IMR-90 (cell line): Measurements from ENCODE around the gene ZNF785. TPM values are rescaled to one million over a fixed set of nuclear protein-coding genes. Genes with fewer than 3 reads are reported as not detected.
A peak's percentile ranks its signal among the peaks of the same experiment; 100 is the strongest.

Source experiments
- ATAC-seq: fragments of 200-7000 bp; cut with Tn5 transposase; 2 replicates; pipeline ENCODE4 v1.9.1; 2020; ENCODE audit warnings: low read depth, mild to moderate bottlenecking, moderate library complexity
- BruUV-seq: library from RNA; stranded (reverse); fragments of 400-500 nt; replicated peaks from 2 replicates; lab custom pipeline; 2021; lab: Mats Ljungman, UMichigan
- CTCF ChIA-PET: fragments of 300-600 bp; formaldehyde crosslinking; extraction: SDS; loops from one replicate; lab custom pipeline; 2021; ENCODE audit warnings: antibody characterized with exemption; lab: Yijun Ruan, JAX
- POLR2A ChIA-PET: fragments of 300-600 bp; sonication (Branson Sonifier 250); formaldehyde crosslinking; loops from one replicate; lab custom pipeline; 2022; ENCODE audit warnings: antibody characterized with exemption; ENCODE audit not compliant: unreplicated experiment; lab: Charles Lee
- DNase-seq: peaks from one replicate; pipeline ENCODE4 v3.0.0; 2013
- H2AFZ ChIP-seq: replicated peaks from 2 replicates; pipeline ENCODE3; 2013; ENCODE audit warnings: low read length, mild to moderate bottlenecking; ENCODE audit not compliant: poor library complexity
- H2AK5ac ChIP-seq: 2 replicates; pipeline ENCODE4 v1.6.1; 2013; ENCODE audit warnings: low read depth, low read length, inconsistent platforms
- H2AK9ac ChIP-seq: replicated peaks from 2 replicates; pipeline ENCODE3; 2013; ENCODE audit warnings: mild to moderate bottlenecking, low read depth, low read length, moderate library complexity; ENCODE audit not compliant: poor library complexity
- H2BK120ac ChIP-seq: 2 replicates; pipeline ENCODE4 v1.6.1; 2013; ENCODE audit warnings: low read depth, low read length, inconsistent platforms
- H2BK15ac ChIP-seq: 3 replicates; pipeline ENCODE4 v1.6.1; 2013; ENCODE audit warnings: low read depth, low read length, inconsistent platforms
- H2BK20ac ChIP-seq: 2 replicates; pipeline ENCODE4 v1.6.1; 2013; ENCODE audit warnings: low read depth, mild to moderate bottlenecking, inconsistent platforms, low read length, moderate library complexity
- H2BK5ac ChIP-seq: 2 replicates; pipeline ENCODE4 v1.6.1; 2013; ENCODE audit warnings: mild to moderate bottlenecking, low read depth, low read length, inconsistent platforms; ENCODE audit not compliant: poor library complexity, severe bottlenecking
- H3K14ac ChIP-seq: replicated peaks from 2 replicates; pipeline ENCODE4 v1.6.1; 2013; ENCODE audit warnings: low read depth, low read length, inconsistent platforms
- H3K18ac ChIP-seq: 2 replicates; pipeline ENCODE4 v1.6.1; 2013; ENCODE audit warnings: low read depth, low read length, control low read depth
- H3K23ac ChIP-seq: 2 replicates; pipeline ENCODE4 v1.6.1; 2013; ENCODE audit warnings: low read depth, low read length, inconsistent platforms
- H3K27ac ChIP-seq: 2 replicates; pipeline ENCODE4 v1.5.1; 2013; ENCODE audit warnings: mild to moderate bottlenecking, control low read depth, low read length; ENCODE audit not compliant: insufficient read depth
- H3K27me3 ChIP-seq: 2 replicates; pipeline ENCODE4 v1.6.1; 2013; ENCODE audit warnings: low read length; ENCODE audit not compliant: control insufficient read depth, insufficient read depth
- H3K36me3 ChIP-seq: 2 replicates; pipeline ENCODE4 v1.6.1; 2013; ENCODE audit warnings: low read length, mixed read lengths; ENCODE audit not compliant: control insufficient read depth, insufficient read depth
- H3K4ac ChIP-seq: 2 replicates; pipeline ENCODE4 v1.6.1; 2013; ENCODE audit warnings: low read depth, low read length, inconsistent platforms
- H3K4me1 ChIP-seq: 2 replicates; pipeline ENCODE4 v1.6.1; 2013; ENCODE audit warnings: low read length, mixed read lengths; ENCODE audit not compliant: control insufficient read depth, insufficient read depth
- H3K4me2 ChIP-seq: 2 replicates; pipeline ENCODE4 v1.6.1; 2013; ENCODE audit warnings: low read depth, mild to moderate bottlenecking, control low read depth, low read length, moderate library complexity
- H3K4me3 ChIP-seq: 2 replicates; pipeline ENCODE4 v1.5.1; 2013; ENCODE audit warnings: low read depth, mild to moderate bottlenecking, control low read depth, low read length, moderate library complexity; ENCODE audit not compliant: insufficient read depth
- H3K56ac ChIP-seq: 2 replicates; pipeline ENCODE4 v1.6.1; 2013; ENCODE audit warnings: low read length, inconsistent platforms; ENCODE audit not compliant: insufficient read depth; ENCODE audit errors: extremely low read depth
- H3K79me1 ChIP-seq, 2 experiments: 2 replicates each; pipeline ENCODE4 v1.6.1; 2013; ENCODE audit warnings: low read length in 2 of 2, inconsistent platforms in 1 of 2, low read depth in 1 of 2
- H3K9ac ChIP-seq: 2 replicates; pipeline ENCODE4 v1.6.1; 2013; ENCODE audit warnings: low read depth, low read length, control low read depth
- H3K9me1 ChIP-seq: 2 replicates; pipeline ENCODE4 v1.6.1; 2013; ENCODE audit warnings: low read length, inconsistent platforms; ENCODE audit not compliant: insufficient read depth
- H3K9me3 ChIP-seq: 2 replicates; pipeline ENCODE4 v1.6.1; 2013; ENCODE audit warnings: low read length; ENCODE audit not compliant: control insufficient read depth, insufficient read depth
- H4K20me1 ChIP-seq: 2 replicates; pipeline ENCODE4 v1.6.1; 2013; ENCODE audit warnings: low read length, inconsistent platforms; ENCODE audit not compliant: insufficient read depth
- H4K5ac ChIP-seq: 2 replicates; pipeline ENCODE4 v1.6.1; 2013; ENCODE audit warnings: mild to moderate bottlenecking, low read depth, low read length, control low read depth
- H4K8ac ChIP-seq, 2 experiments: 2 replicates each; pipeline ENCODE4 v1.6.1; 2013; ENCODE audit warnings: low read depth in 2 of 2, low read length in 2 of 2, control low read depth in 1 of 2, inconsistent platforms in 1 of 2
- H4K91ac ChIP-seq: 2 replicates; pipeline ENCODE4 v1.6.1; 2013; ENCODE audit warnings: low read depth, low read length, inconsistent platforms; ENCODE audit not compliant: insufficient read depth
- BHLHE40 ChIP-seq: fragments of 150-350 bp; IDR thresholded peaks from 2 replicates; pipeline ENCODE4 v1.6.1; 2016; ENCODE audit warnings: mild to moderate bottlenecking, low read depth, low read length
- ELK1 ChIP-seq: fragments of 150-350 bp; IDR thresholded peaks from 2 replicates; pipeline ENCODE4 v1.6.1; 2016; ENCODE audit warnings: low read depth, mild to moderate bottlenecking, low read length, moderate library complexity, borderline replicate concordance
- MAZ ChIP-seq: IDR thresholded peaks from 2 replicates; pipeline ENCODE4 v1.6.1; 2012; ENCODE audit warnings: low read depth, mild to moderate bottlenecking, low read length, improper control_type of control experiment, moderate library complexity, borderline replicate concordance
- MXI1 ChIP-seq: IDR thresholded peaks from 2 replicates; pipeline ENCODE4 v1.6.1; 2012; ENCODE audit warnings: low read depth, mild to moderate bottlenecking, low read length, moderate library complexity, borderline replicate concordance
- POLR2A ChIP-seq: IDR thresholded peaks from 2 replicates; pipeline ENCODE4 v1.6.1; 2012; ENCODE audit warnings: mild to moderate bottlenecking, low read depth, low read length
- RAD21 ChIP-seq: IDR thresholded peaks from 2 replicates; pipeline ENCODE4 v1.6.1; 2012; ENCODE audit warnings: low read length, improper control_type of control experiment
- USF2 ChIP-seq: fragments of 150-350 bp; IDR thresholded peaks from 2 replicates; pipeline ENCODE4 v1.6.1; 2017; ENCODE audit warnings: mild to moderate bottlenecking, antibody characterized with exemption, low read length, low read depth
- WGBS, 2 experiments: methylation state at CpG; one replicate each; pipeline versions ENCODE4 v1.1.5 to v1.1.7; 2013; ENCODE audit warnings: missing lambda C conversion rate in 2 of 2; ENCODE audit not compliant: insufficient read length in 1 of 2; ENCODE audit errors: extremely low coverage in 2 of 2; 5-methylcytosine and 5-hydroxymethylcytosine counted together
- dilution Hi-C: fragments of 300-500 bp; cut with HindIII; formaldehyde crosslinking; loops from one replicate; pipeline ENCODE4 v1.14.3; 2018; ENCODE audit warnings: low sequenced_read_pairs; ENCODE audit not compliant: unreplicated experiment
- in situ Hi-C: fragments of 300-500 bp; cut with MboI; formaldehyde crosslinking; loops from 3 replicates; pipeline ENCODE4 v1.14.3; 2019; ENCODE audit warnings: low sequenced_read_pairs, inconsistent platforms, mixed read lengths
- intact Hi-C: fragments of 100-400 bp; cut with micrococcal nuclease; formaldehyde crosslinking; loops from 2 replicates; pipeline ENCODE4 v1.10.0; 2022
- polyA plus RNA-seq, 3 experiments: library from polyadenylated mRNA; depleted of rRNA; stranded (reverse); fragments of >200 nt; gene quantifications; 2 replicates each; pipeline ENCODE4 v1.2.3, GENCODE V29; 2012; ENCODE audit warnings: low replicate concordance in 1 of 3
- total RNA-seq: library from RNA; depleted of rRNA; stranded (reverse); fragments of >200 nt; gene quantifications from 2 replicates; pipeline ENCODE4 v1.2.3, GENCODE V29; 2012

ZNF785 gene
- total and polyA plus RNA-seq, 2 of the 4 experiments (the other 2 are of a cell fraction), result 2.9 to 4.0 TPM

GRCh38 chr16:30602616-30603277 is 17.2 kb upstream of the ZNF785 start:
- Histone ChIP-seq H3K4me2 (no peak overlapping the region), H3K36me3 (peaks cover 22% of the 10 kb centered on the region), H3K4me3 (no peak overlapping the region), H3K79me1 (peaks cover 0 to 9% of the 10 kb centered on the region in 2 experiments; a peak in 2 of 4 replicates), H4K8ac (no peak overlapping the region), H3K27ac (no peak overlapping the region; the same call in 1 of the 2 replicates), H2BK15ac (no peak overlapping the region), H3K23ac (no peak overlapping the region), H2BK120ac (no peak overlapping the region), H4K91ac (no peak overlapping the region), H2BK20ac (no peak overlapping the region), H3K9me3 (no peaks in the 10 kb centered on the region; the same call in 1 of the 2 replicates), H3K18ac (no peak overlapping the region), H3K27me3 (no peaks in the 10 kb centered on the region), H4K20me1 (no peaks in the 10 kb centered on the region), H3K14ac (no peak overlapping the region), H2AK5ac (no peak overlapping the region), H2BK5ac (no peak overlapping the region), H3K9ac (no peak overlapping the region), H3K9me1 (no peaks in the 10 kb centered on the region; the same call in 1 of the 2 replicates), H2AFZ (no peak overlapping the region), H2AK9ac (no peak overlapping the region), H3K4ac (no peak overlapping the region), H3K4me1 (peaks cover 6% of the 10 kb centered on the region; the same call in 1 of the 2 replicates), H4K5ac (no peak overlapping the region), H3K56ac (no peak overlapping the region)
- WGBS, 2 experiments, result 62% methylated on average over 3 of the region's 4 CpGs; no CpG with 5 or more reads in 1 of the 2 experiments
- POLR2A ChIA-PET, result interaction anchor here (0.6 kb wide), 1 partner anchor 200 kb away, joined by 14 read pairs; no protein-coding TSS in a partner anchor
- peak; percentile 37 for DNase-seq
- intact Hi-C loops (no loop called here), dilution Hi-C loops (no loop called here), in situ Hi-C loops (no loop called here)
- CTCF ChIA-PET, result interaction anchor here (0.5 kb wide), 1 partner anchor 12 kb away, joined by 4 read pairs; no protein-coding TSS in a partner anchor
- peak; percentile 46 for ATAC-seq
- TF ChIP-seq ELK1, result no peak
- no peak for TF ChIP-seq MAZ
- no peak for TF ChIP-seq BHLHE40
- TF ChIP-seq RAD21, result no peak
- no peak for TF ChIP-seq POLR2A
- no peak for TF ChIP-seq MXI1
- TF ChIP-seq USF2, result no peak
- no TSS peak for BruUV-seq
